ENCODE measurements around the gene SERPINB1.
A peak's percentile ranks its signal among the peaks of the same experiment; 100 is the strongest.

The SERPINB1 gene

GRCh38 chr6:2817903-2818443 lies 23.7 kb downstream of the SERPINB1 start:
- ChIA-PET POLR2A (interaction anchor here (0.9 to 2.0 kb wide), 3 partner anchors 14 to 49 kb away, joined by 3 to 9 read pairs (median 3); partner anchors contain the start of gene SERPINB1), CTCF (interaction anchor here (0.6 to 2.6 kb wide), 4 partner anchors 16 to 51 kb away, joined by 3 to 10 read pairs (median 4); partner anchors contain the start of gene SERPINB1)
- no peak overlapping the region for H3K4me3 ChIP-seq (ENCODE audit: low read depth, low read length)
- no peaks in the 10 kb centered on the region for H3K36me3 ChIP-seq (ENCODE audit: control insufficient read depth in 2 of 2, insufficient read depth in 1 of 2, low read length in 2 of 2)
- H3K27ac ChIP-seq (ENCODE audit: extremely low read depth, low read depth, low read length) = no peak overlapping the region
- peaks cover 3% of the 10 kb centered on the region; the same call in 1 of the 2 replicates for H3K4me1 ChIP-seq (ENCODE audit: control insufficient read depth, insufficient read depth, low read length)
- H3K9me3 ChIP-seq (ENCODE audit: control insufficient read depth, insufficient read depth, low read depth, low read length) = no peaks in the 10 kb centered on the region
- TF ChIP-seq BCL6B (tag by site-specific recombination; IDR thresholded peaks at IDR 0.05) = peak; percentile 57
- no peak for TF ChIP-seq REPIN1 (tag by site-specific recombination; IDR thresholded peaks at IDR 0.05; ENCODE audit: low read depth)
- no peak for TF ChIP-seq ZNF274 (IDR thresholded peaks at IDR 0.05; ENCODE audit: low read length)
- no peak for TF ChIP-seq ZNF274 (tag by site-specific recombination; IDR thresholded peaks at IDR 0.05; ENCODE audit: borderline replicate concordance)

- Histone ChIP-seq H3K4me3 (ENCODE audit: low read depth, low read length) (no peak overlapping the region), H3K27ac (ENCODE audit: extremely low read depth, low read depth, low read length) (no peak overlapping the region), H3K9me3 (ENCODE audit: control insufficient read depth, insufficient read depth, low read depth, low read length) (no peaks in the 10 kb centered on the region), H3K4me1 (ENCODE audit: control insufficient read depth, insufficient read depth, low read length) (peaks cover 3% of the 10 kb centered on the region; the same call in 1 of the 2 replicates), H3K36me3 (ENCODE audit: control insufficient read depth in 2 of 2, insufficient read depth in 1 of 2, low read length in 2 of 2) (no peaks in the 10 kb centered on the region)
- CTCF ChIA-PET = interaction anchor here (1.3 to 2.6 kb wide), 2 partner anchors 25 to 66 kb away, joined by 3 to 10 read pairs; partner anchors contain the start of gene SERPINB1
- POLR2A ChIA-PET = no interaction called here
- TF ChIP-seq ZNF112 (tag by site-specific recombination; IDR thresholded peaks at IDR 0.05) (no peak), ZNF518A (tag by site-specific recombination; conservative IDR thresholded peaks at IDR 0.05; ENCODE audit: low read depth) (0 out of 2 replicates have a peak, but pooled peaks have one; percentile 39), SETDB1 (IDR thresholded peaks at IDR 0.05; ENCODE audit: insufficient read length, low read length) (peak; percentile 79), GFI1B (tag by site-specific recombination; IDR thresholded peaks at IDR 0.05) (0 out of 2 replicates have a peak, but pooled peaks have one; percentile 27)
These were observed 25.5 kb downstream of the SERPINB1 start for GRCh38 chr6:2816158-2816557.

GRCh38 chr6:2812695-2813094 lies 29.0 kb downstream of the SERPINB1 start:
- ChIA-PET CTCF (interaction anchor here (0.6 to 1.3 kb wide), 2 partner anchors 63 to 453 kb away, joined by 4 read pairs; no protein-coding TSS in a partner anchor), POLR2A (interaction anchor here (0.6 kb wide), 1 partner anchor 42 kb away, joined by 5 read pairs; no protein-coding TSS in a partner anchor)
- no peak for TF ChIP-seq ZNF521 (tag by site-specific recombination; IDR thresholded peaks at IDR 0.05)
- TF ChIP-seq REST (tag by site-specific recombination; IDR thresholded peaks at IDR 0.05) = no peak
- no peak for TF ChIP-seq IKZF3 (tag by site-specific recombination; IDR thresholded peaks at IDR 0.05)
- no peak for TF ChIP-seq ZNF280C (tag by site-specific recombination; IDR thresholded peaks at IDR 0.05)
- no peak for TF ChIP-seq ZSCAN23 (tag by site-specific recombination; IDR thresholded peaks at IDR 0.05)
- no peak for TF ChIP-seq ZBTB48 (tag by site-specific recombination; IDR thresholded peaks at IDR 0.05)
- no peak for TF ChIP-seq ZNF621 (tag by site-specific recombination; IDR thresholded peaks at IDR 0.05)
- TF ChIP-seq ZSCAN16 (tag by site-specific recombination; IDR thresholded peaks at IDR 0.05) = no peak
- no peak for TF ChIP-seq ZNF121 (tag by site-specific recombination; IDR thresholded peaks at IDR 0.05)
- TF ChIP-seq SP2 (tag by site-specific recombination; IDR thresholded peaks at IDR 0.05) = no peak
- no peak for TF ChIP-seq ZNF701 (tag by site-specific recombination; IDR thresholded peaks at IDR 0.05)

More at GRCh38 chr6:2812695-2813094, 29.0 kb downstream of the SERPINB1 start:
- Histone ChIP-seq H3K4me3 (ENCODE audit: low read depth, low read length) (no peak overlapping the region), H3K27ac (ENCODE audit: extremely low read depth, low read depth, low read length) (no peak overlapping the region), H3K4me1 (ENCODE audit: control insufficient read depth, insufficient read depth, low read length) (no peaks in the 10 kb centered on the region), H3K9me3 (ENCODE audit: control insufficient read depth, insufficient read depth, low read depth, low read length) (no peaks in the 10 kb centered on the region), H3K36me3 (ENCODE audit: control insufficient read depth in 2 of 2, insufficient read depth in 1 of 2, low read length in 2 of 2) (no peaks in the 10 kb centered on the region)
